HepG2 (cell line): ENCODE data around the gene GSDMA. TPM values are rescaled to one million over a fixed set of nuclear protein-coding genes. Genes with fewer than 3 reads are reported as not detected.

Source experiments
- ATAD3A ChIP-seq: sonication (generic); formaldehyde crosslinking; IDR thresholded peaks from 2 replicates; pipeline ENCODE4 v1.4.0; 2020; ENCODE audit warnings: missing genetic modification reagents
- CENPT ChIP-seq: sonication (generic); formaldehyde crosslinking; IDR thresholded peaks from 2 replicates; pipeline ENCODE4 v1.8.0; 2022; ENCODE audit warnings: low read depth, mild to moderate bottlenecking, moderate library complexity, missing genetic modification reagents
- CREB3 ChIP-seq: sonication (generic); formaldehyde crosslinking; IDR thresholded peaks from 2 replicates; pipeline ENCODE4 v1.5.0; 2020; ENCODE audit warnings: missing genetic modification reagents
- EEA1 ChIP-seq: sonication (generic); formaldehyde crosslinking; IDR thresholded peaks from 2 replicates; pipeline ENCODE4 v1.5.1; 2020; ENCODE audit warnings: mild to moderate bottlenecking, missing genetic modification reagents, borderline replicate concordance
- FLYWCH1 ChIP-seq: sonication (generic); formaldehyde crosslinking; IDR thresholded peaks from 2 replicates; pipeline ENCODE4 v1.8.1; 2023; ENCODE audit warnings: mild to moderate bottlenecking, missing genetic modification reagents
- HNF4A ChIP-seq: sonication (generic); formaldehyde crosslinking; IDR thresholded peaks from 2 replicates; pipeline ENCODE4 v1.4.0; 2020; ENCODE audit warnings: missing genetic modification reagents
- HNRNPH1 ChIP-seq: fragments of 200-400 bp; formaldehyde crosslinking; optimal IDR thresholded peaks from 2 replicates; pipeline ENCODE3; 2017; ENCODE audit warnings: mild to moderate bottlenecking, low read depth, low read length
- PRDM15 ChIP-seq: sonication (generic); formaldehyde crosslinking; IDR thresholded peaks from 2 replicates; pipeline ENCODE4 v1.4.0; 2020; ENCODE audit warnings: missing genetic modification reagents
- PRPF4 ChIP-seq: fragments of 200-400 bp; formaldehyde crosslinking; IDR thresholded peaks from 2 replicates; pipeline ENCODE4 v1.6.1; 2016; ENCODE audit warnings: low read length, low read depth; ENCODE audit not compliant: poor library complexity, severe bottlenecking
- SALL1 ChIP-seq: sonication (generic); formaldehyde crosslinking; IDR thresholded peaks from 2 replicates; pipeline ENCODE4 v1.8.0; 2022; ENCODE audit warnings: mild to moderate bottlenecking, missing genetic modification reagents
- SP4 ChIP-seq: sonication (generic); formaldehyde crosslinking; IDR thresholded peaks from 2 replicates; pipeline ENCODE4 v1.8.1; 2023; ENCODE audit warnings: mild to moderate bottlenecking, missing genetic modification reagents
- TIGD3 ChIP-seq: sonication (generic); formaldehyde crosslinking; IDR thresholded peaks from 2 replicates; pipeline ENCODE4 v1.5.1; 2020; ENCODE audit warnings: mild to moderate bottlenecking, missing genetic modification reagents, borderline replicate concordance
- ZC3H4 ChIP-seq: sonication (generic); formaldehyde crosslinking; IDR thresholded peaks from 2 replicates; pipeline ENCODE4 v1.4.0; 2020; ENCODE audit warnings: missing genetic modification reagents, borderline replicate concordance
- ZNF138 ChIP-seq: sonication (generic); formaldehyde crosslinking; IDR thresholded peaks from 2 replicates; pipeline ENCODE4 v1.5.0; 2020; ENCODE audit warnings: mild to moderate bottlenecking, low read depth, missing genetic modification reagents
- ZNF225 ChIP-seq: sonication (generic); formaldehyde crosslinking; IDR thresholded peaks from 2 replicates; pipeline ENCODE4 v1.4.0; 2020; ENCODE audit warnings: mild to moderate bottlenecking, missing genetic modification reagents
- ZNF446 ChIP-seq: sonication (generic); formaldehyde crosslinking; IDR thresholded peaks from 2 replicates; pipeline ENCODE4 v1.5.0; 2020; ENCODE audit warnings: mild to moderate bottlenecking, missing genetic modification reagents
- ZNF607 ChIP-seq: sonication (generic); formaldehyde crosslinking; IDR thresholded peaks from 2 replicates; pipeline ENCODE4 v1.5.1; 2020; ENCODE audit warnings: missing genetic modification reagents, mild to moderate bottlenecking, borderline replicate concordance
- ZNF691 ChIP-seq: sonication (generic); formaldehyde crosslinking; IDR thresholded peaks from 2 replicates; pipeline ENCODE4 v1.4.0; 2020; ENCODE audit warnings: missing genetic modification reagents, low read depth, mild to moderate bottlenecking, borderline replicate concordance
- ZNF7 ChIP-seq: IDR thresholded peaks from 2 replicates; pipeline ENCODE4 v1.6.1; 2016; ENCODE audit warnings: missing biosample characterization, missing genetic modification reagents
- ZNF784 ChIP-seq: sonication (generic); formaldehyde crosslinking; IDR thresholded peaks from 2 replicates; pipeline ENCODE4 v1.5.1; 2020; ENCODE audit warnings: missing genetic modification reagents, mild to moderate bottlenecking, borderline replicate concordance
- ZNF790 ChIP-seq: sonication (generic); formaldehyde crosslinking; IDR thresholded peaks from 2 replicates; pipeline ENCODE4 v1.8.0; 2022; ENCODE audit warnings: missing genetic modification reagents, mild to moderate bottlenecking, borderline replicate concordance
- polyA plus RNA-seq, 8 experiments: library from polyadenylated mRNA; depleted of rRNA in 3 of 8; stranded (reverse) in 7 of 8; unstranded in 1 of 8; fragments of >200 nt; fragmentation: Illumina TruSeq in 4 of 8; extraction: Trizol in 4 of 8; gene quantifications; 2 replicates each; pipeline versions ENCODE4 v1.2.1 to v1.2.3, GENCODE V29; 2011 to 2016; ENCODE audit warnings: low read depth in 4 of 8, missing spikeins in 1 of 8, mixed read lengths in 1 of 8; ENCODE audit not compliant: insufficient read depth in 1 of 8
- total RNA-seq, 5 experiments: library from RNA; depleted of rRNA; stranded (reverse); fragments of >200 nt; fragmentation: Illumina TruSeq; extraction: Trizol; gene quantifications; 2 replicates each; pipeline ENCODE4 v1.2.3, GENCODE V29; 2016; ENCODE audit warnings: low read depth in 1 of 5

GSDMA gene
- total and polyA plus RNA-seq, 2 of the 13 experiments (the other 11 are each of a cell fraction or from before 2014, with no cell fraction given): not detected

GRCh38 chr17:39923836-39924690 is 38.7 kb upstream of the GSDMA start (continued):
- TF ChIP-seq ZNF7 (CRISPR knock-in tag) (no peak; the same call in 1 of the 2 replicates), SP4 (peak; percentile 48; the same call in 1 of the 2 replicates), PRDM15 (no peak), ZNF607 (peak; percentile 94; the same call in 1 of the 2 replicates), ZNF784 (CRISPR knock-in tag) (peak; percentile 75; the same call in 1 of the 2 replicates), ZNF446 (CRISPR knock-in tag) (no peak), ZNF138 (CRISPR knock-in tag) (peak; percentile 62; the same call in 1 of the 2 replicates), HNRNPH1 (no peak), SALL1 (peak; percentile 99), ZNF691 (CRISPR knock-in tag) (peak; percentile 96; the same call in 1 of the 2 replicates), PRPF4 (peak; percentile 46), CENPT (CRISPR knock-in tag) (0 out of 2 replicates have a peak, but pooled peaks have one; percentile 78), ZC3H4 (CRISPR knock-in tag) (peak; percentile 41; the same call in 1 of the 2 replicates), ATAD3A (no peak), ZNF790 (no peak), HNF4A (CRISPR knock-in tag) (peak; percentile 98), ZNF225 (0 out of 2 replicates have a peak, but pooled peaks have one; percentile 18), FLYWCH1 (CRISPR knock-in tag) (no peak), EEA1 (CRISPR knock-in tag) (peak; percentile 76; the same call in 1 of the 2 replicates), TIGD3 (CRISPR knock-in tag) (no peak), CREB3 (peak; percentile 87; the same call in 1 of the 2 replicates)
